ENCODE measurements around the gene NEURL1B.

Gene NEURL1B

DNA sequence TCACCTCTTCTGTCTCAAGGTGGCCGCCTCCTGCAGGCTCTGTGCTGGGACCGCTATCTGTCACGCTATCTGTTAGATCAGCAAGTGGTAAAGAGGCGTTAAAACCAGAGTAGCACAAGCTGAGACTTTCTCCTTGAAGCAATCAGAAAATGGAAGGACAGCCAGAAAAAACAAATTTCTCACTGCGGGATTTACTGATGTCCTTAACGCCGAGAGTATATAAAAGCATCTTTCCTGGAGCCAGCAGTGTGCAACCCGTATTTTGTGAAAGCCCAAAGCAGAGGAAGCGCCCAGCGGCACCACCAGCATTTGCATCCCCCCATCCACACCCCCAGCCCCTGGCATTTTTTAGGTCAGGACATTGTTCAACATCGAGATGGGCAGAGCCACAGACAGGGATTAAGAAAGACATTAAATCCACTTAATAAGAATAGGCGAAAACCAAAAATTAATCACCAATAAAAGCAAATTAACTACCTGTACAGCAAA is 81.3 kb downstream of the NEURL1B start:
- H2BK5ac ChIP-seq (ENCODE audit: low read depth, low read length, poor library complexity): no peak overlapping the region
- no peak overlapping the region for H4K91ac ChIP-seq (ENCODE audit: low read depth, low read length)
- no peaks in the 10 kb centered on the region for H3K79me1 ChIP-seq (ENCODE audit: low read length)
- H2AFZ ChIP-seq (ENCODE audit: insufficient read depth, low read length, poor library complexity): no peak overlapping the region
- peak in 1 of 2 donors; percentile 18 for DNase-seq
- no peak overlapping the region for H3K4ac ChIP-seq (ENCODE audit: low read depth, low read length)
- no peak overlapping the region for H3K9ac ChIP-seq (ENCODE audit: low read length)
- no peak overlapping the region for H2AK5ac ChIP-seq (ENCODE audit: low read length)
- WGBS (ENCODE audit: extremely low coverage, insufficient coverage, insufficient read length): no CpG with 5 or more reads among the region's 12 CpGs
- no peak overlapping the region for H4K8ac ChIP-seq (ENCODE audit: low read depth, low read length)
- H4K12ac ChIP-seq (ENCODE audit: low read depth, low read length): no peak overlapping the region
- H2BK12ac ChIP-seq (ENCODE audit: low read length): no peak overlapping the region
- H3K18ac ChIP-seq (ENCODE audit: low read length): no peak overlapping the region
- H3K4me3 ChIP-seq (ENCODE audit: low read depth, low read length): no peak overlapping the region
- H3K27me3 ChIP-seq (ENCODE audit: insufficient read depth, low read length): no peaks in the 10 kb centered on the region
- no peaks in the 10 kb centered on the region for H3K79me2 ChIP-seq (ENCODE audit: control insufficient read depth, insufficient read depth, low read length, poor library complexity)
- H2BK120ac ChIP-seq (ENCODE audit: insufficient read depth, low read length, poor library complexity): no peak overlapping the region
- no peak overlapping the region for H3K27ac ChIP-seq (ENCODE audit: low read depth, low read length)
- no peak overlapping the region for H3K23ac ChIP-seq (ENCODE audit: low read length)
- H3K9me3 ChIP-seq (ENCODE audit: insufficient read depth, low read depth, low read length): peaks cover 2% of the 10 kb centered on the region
- H3K14ac ChIP-seq (ENCODE audit: low read length): no peak overlapping the region
- no peak overlapping the region for H3K4me2 ChIP-seq (ENCODE audit: low read length)
- H3K36me3 ChIP-seq (ENCODE audit: control insufficient read depth in 1 of 2, insufficient read depth in 2 of 2, low read length in 2 of 2): no peaks in the 10 kb centered on the region
- H3K4me1 ChIP-seq (ENCODE audit: control insufficient read depth in 1 of 2, insufficient read depth in 2 of 2, low read length in 2 of 2): no peaks in the 10 kb centered on the region

DNA sequence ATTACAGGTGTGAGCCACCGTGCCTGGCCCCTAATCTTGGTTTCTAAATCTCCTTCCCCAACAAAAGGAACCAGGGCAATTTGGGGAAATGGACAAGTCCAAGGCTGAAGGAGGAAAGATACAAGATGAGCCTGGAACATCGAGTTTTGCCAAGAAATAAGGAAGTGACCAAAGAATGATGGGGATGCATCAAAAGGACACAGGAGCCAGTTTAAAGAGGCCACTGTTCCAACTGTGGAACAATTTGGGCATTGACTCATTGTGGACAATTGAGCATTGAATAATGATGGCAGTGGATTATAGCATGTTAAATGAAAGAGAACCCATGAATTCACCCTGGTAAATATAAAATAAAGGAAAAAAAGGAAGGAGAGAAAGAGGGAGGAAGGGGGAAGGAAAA is 82.4 kb downstream of the NEURL1B start:
- whole genome bisulfite sequencing (ENCODE audit: extremely low coverage, insufficient coverage, insufficient read length): no CpG with 5 or more reads among the region's 2 CpGs
- H4K8ac ChIP-seq (ENCODE audit: low read depth, low read length): no peak overlapping the region
- no peak overlapping the region for H3K23ac ChIP-seq (ENCODE audit: low read length)
- no peak overlapping the region for H3K4me3 ChIP-seq (ENCODE audit: low read depth, low read length)
- H2BK12ac ChIP-seq (ENCODE audit: low read length): no peak overlapping the region
- no peak overlapping the region for H3K4me2 ChIP-seq (ENCODE audit: low read length)
- no peak for DNase-seq
- H2AK5ac ChIP-seq (ENCODE audit: low read length): no peak overlapping the region
- H2BK5ac ChIP-seq (ENCODE audit: low read depth, low read length, poor library complexity): no peak overlapping the region
- no peaks in the 10 kb centered on the region for H3K27me3 ChIP-seq (ENCODE audit: insufficient read depth, low read length)
- H3K79me1 ChIP-seq (ENCODE audit: low read length): no peaks in the 10 kb centered on the region
- H3K79me2 ChIP-seq (ENCODE audit: control insufficient read depth, insufficient read depth, low read length, poor library complexity): no peaks in the 10 kb centered on the region
- H2BK120ac ChIP-seq (ENCODE audit: insufficient read depth, low read length, poor library complexity): no peak overlapping the region
- H3K36me3 ChIP-seq (ENCODE audit: control insufficient read depth in 1 of 2, insufficient read depth in 2 of 2, low read length in 2 of 2): no peaks in the 10 kb centered on the region
- no peak overlapping the region for H3K4ac ChIP-seq (ENCODE audit: low read depth, low read length)
- no peak overlapping the region for H4K91ac ChIP-seq (ENCODE audit: low read depth, low read length)
- H4K12ac ChIP-seq (ENCODE audit: low read depth, low read length): no peak overlapping the region
- H3K27ac ChIP-seq (ENCODE audit: low read depth, low read length): no peak overlapping the region
- no peak overlapping the region for H3K9ac ChIP-seq (ENCODE audit: low read length)
- H3K9me3 ChIP-seq (ENCODE audit: insufficient read depth, low read depth, low read length): peaks cover 2% of the 10 kb centered on the region
- H3K4me1 ChIP-seq (ENCODE audit: control insufficient read depth in 1 of 2, insufficient read depth in 2 of 2, low read length in 2 of 2): no peaks in the 10 kb centered on the region
- H2AFZ ChIP-seq (ENCODE audit: insufficient read depth, low read length, poor library complexity): no peak overlapping the region
- H3K14ac ChIP-seq (ENCODE audit: low read length): no peak overlapping the region
- no peak overlapping the region for H3K18ac ChIP-seq (ENCODE audit: low read length)

DNA sequence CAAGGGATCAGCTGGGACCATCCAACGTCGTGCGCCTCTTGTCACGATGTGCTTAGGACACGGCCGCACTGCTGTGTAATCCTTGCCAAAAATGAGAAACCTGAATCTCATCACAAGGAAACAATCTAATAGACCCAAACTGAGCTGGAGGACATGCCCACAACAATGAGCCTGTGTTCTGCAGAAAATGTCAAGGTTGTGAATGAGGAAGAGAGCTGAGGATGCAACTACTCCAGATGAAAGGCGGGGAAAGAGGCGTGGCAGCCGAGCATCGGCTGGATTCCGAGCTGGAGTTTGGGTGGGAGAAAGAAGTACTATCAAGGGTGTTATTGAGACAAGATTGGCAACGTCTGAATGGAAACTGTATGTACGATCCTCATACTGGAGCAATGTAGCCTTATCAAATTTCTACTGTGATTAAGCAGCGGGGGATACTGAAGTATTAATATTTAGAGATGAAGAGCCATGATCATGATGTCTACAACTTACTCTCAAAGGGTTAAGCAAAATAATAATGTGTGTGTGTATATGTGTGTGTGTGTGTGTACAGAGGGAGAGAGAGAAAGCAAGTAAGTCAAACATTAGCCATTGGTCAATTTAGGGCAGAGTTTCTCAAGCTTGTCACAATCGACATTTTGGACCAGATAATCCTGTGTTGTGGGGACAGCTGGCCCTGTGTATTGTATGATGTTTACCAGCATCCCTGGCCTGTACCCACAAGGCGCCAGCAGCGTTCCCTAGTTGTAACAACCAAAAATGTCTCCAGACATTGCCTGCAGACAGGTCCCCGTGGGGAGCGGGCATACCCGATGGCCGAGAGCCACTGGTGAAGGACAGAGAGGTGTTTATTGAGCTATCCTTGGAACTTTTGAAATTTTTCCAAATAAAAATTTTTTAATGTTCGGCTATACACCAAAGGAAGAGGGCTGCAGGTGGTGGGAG is 83.5 kb downstream of the NEURL1B start:
- no peak overlapping the region for H2AFZ ChIP-seq (ENCODE audit: insufficient read depth, low read length, poor library complexity)
- H3K36me3 ChIP-seq (ENCODE audit: control insufficient read depth in 1 of 2, insufficient read depth in 2 of 2, low read length in 2 of 2): no peaks in the 10 kb centered on the region
- peaks cover 2% of the 10 kb centered on the region for H3K9me3 ChIP-seq (ENCODE audit: insufficient read depth, low read depth, low read length)
- no peak overlapping the region for H4K12ac ChIP-seq (ENCODE audit: low read depth, low read length)
- no peaks in the 10 kb centered on the region for H3K79me1 ChIP-seq (ENCODE audit: low read length)
- H2AK5ac ChIP-seq (ENCODE audit: low read length): no peak overlapping the region
- no peak overlapping the region for H3K18ac ChIP-seq (ENCODE audit: low read length)
- no peak overlapping the region for H4K91ac ChIP-seq (ENCODE audit: low read depth, low read length)
- no peak overlapping the region for H2BK5ac ChIP-seq (ENCODE audit: low read depth, low read length, poor library complexity)
- no peak overlapping the region for H2BK120ac ChIP-seq (ENCODE audit: insufficient read depth, low read length, poor library complexity)
- no peak overlapping the region for H3K23ac ChIP-seq (ENCODE audit: low read length)
- no peak overlapping the region for H3K9ac ChIP-seq (ENCODE audit: low read length)
- no peak for DNase-seq
- WGBS (ENCODE audit: extremely low coverage, insufficient coverage, insufficient read length): no CpG with 5 or more reads among the region's 22 CpGs
- no peak overlapping the region for H3K4me3 ChIP-seq (ENCODE audit: low read depth, low read length)
- H3K27ac ChIP-seq (ENCODE audit: low read depth, low read length): no peak overlapping the region
- H3K79me2 ChIP-seq (ENCODE audit: control insufficient read depth, insufficient read depth, low read length, poor library complexity): no peaks in the 10 kb centered on the region
- H4K8ac ChIP-seq (ENCODE audit: low read depth, low read length): no peak overlapping the region
- H3K4me1 ChIP-seq (ENCODE audit: control insufficient read depth in 1 of 2, insufficient read depth in 2 of 2, low read length in 2 of 2): no peaks in the 10 kb centered on the region
- H3K4me2 ChIP-seq (ENCODE audit: low read length): no peak overlapping the region
- no peak overlapping the region for H2BK12ac ChIP-seq (ENCODE audit: low read length)
- no peaks in the 10 kb centered on the region for H3K27me3 ChIP-seq (ENCODE audit: insufficient read depth, low read length)
- no peak overlapping the region for H3K4ac ChIP-seq (ENCODE audit: low read depth, low read length)
- no peak overlapping the region for H3K14ac ChIP-seq (ENCODE audit: low read length)

DNA sequence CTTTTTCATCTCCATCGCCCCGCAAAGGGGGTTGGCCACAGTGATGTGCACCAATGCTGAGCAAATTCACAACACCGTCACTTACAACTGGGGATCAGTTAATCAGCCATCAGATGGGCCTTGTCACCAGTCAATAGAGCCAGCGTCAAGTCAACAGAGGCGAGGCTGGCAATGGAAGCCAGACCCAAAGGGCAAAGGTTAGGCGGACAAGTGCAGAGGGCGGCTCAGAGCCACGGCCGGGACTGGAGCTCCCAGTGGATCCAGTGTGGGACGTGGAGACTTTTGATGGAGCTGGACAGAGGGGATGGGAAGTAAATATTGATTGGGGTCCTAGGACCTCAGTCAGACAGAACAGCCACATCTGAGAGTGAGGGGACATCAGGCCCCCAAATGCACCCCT is 84.2 kb downstream of the NEURL1B start:
- no peak overlapping the region for H3K4me2 ChIP-seq (ENCODE audit: low read length)
- H3K79me2 ChIP-seq (ENCODE audit: control insufficient read depth, insufficient read depth, low read length, poor library complexity): no peaks in the 10 kb centered on the region
- H4K8ac ChIP-seq (ENCODE audit: low read depth, low read length): no peak overlapping the region
- no peak overlapping the region for H2AFZ ChIP-seq (ENCODE audit: insufficient read depth, low read length, poor library complexity)
- no peak overlapping the region for H3K23ac ChIP-seq (ENCODE audit: low read length)
- no peak overlapping the region for H3K14ac ChIP-seq (ENCODE audit: low read length)
- H2BK120ac ChIP-seq (ENCODE audit: insufficient read depth, low read length, poor library complexity): no peak overlapping the region
- no peak overlapping the region for H3K4me3 ChIP-seq (ENCODE audit: low read depth, low read length)
- H3K4ac ChIP-seq (ENCODE audit: low read depth, low read length): no peak overlapping the region
- H3K18ac ChIP-seq (ENCODE audit: low read length): no peak overlapping the region
- no peak overlapping the region for H3K9ac ChIP-seq (ENCODE audit: low read length)
- no peak overlapping the region for H4K12ac ChIP-seq (ENCODE audit: low read depth, low read length)
- H3K79me1 ChIP-seq (ENCODE audit: low read length): no peaks in the 10 kb centered on the region
- peaks cover 2% of the 10 kb centered on the region for H3K9me3 ChIP-seq (ENCODE audit: insufficient read depth, low read depth, low read length)
- no peak for DNase-seq
- no peaks in the 10 kb centered on the region for H3K4me1 ChIP-seq (ENCODE audit: control insufficient read depth in 1 of 2, insufficient read depth in 2 of 2, low read length in 2 of 2)
- WGBS (ENCODE audit: extremely low coverage, insufficient coverage, insufficient read length): no CpG with 5 or more reads among the region's 10 CpGs
- H4K91ac ChIP-seq (ENCODE audit: low read depth, low read length): no peak overlapping the region
- H3K27me3 ChIP-seq (ENCODE audit: insufficient read depth, low read length): no peaks in the 10 kb centered on the region
- no peaks in the 10 kb centered on the region for H3K36me3 ChIP-seq (ENCODE audit: control insufficient read depth in 1 of 2, insufficient read depth in 2 of 2, low read length in 2 of 2)
- H2BK12ac ChIP-seq (ENCODE audit: low read length): no peak overlapping the region
- no peak overlapping the region for H2BK5ac ChIP-seq (ENCODE audit: low read depth, low read length, poor library complexity)
- no peak overlapping the region for H2AK5ac ChIP-seq (ENCODE audit: low read length)
- no peak overlapping the region for H3K27ac ChIP-seq (ENCODE audit: low read depth, low read length)
